ENCODE data around the gene CTIF. TPM values are rescaled to one million over a fixed set of nuclear protein-coding genes. Genes with fewer than 3 reads are reported as not detected.

CTIF gene
- total RNA-seq, 1 donor from 2014 or later: 84.3 TPM

DNA sequence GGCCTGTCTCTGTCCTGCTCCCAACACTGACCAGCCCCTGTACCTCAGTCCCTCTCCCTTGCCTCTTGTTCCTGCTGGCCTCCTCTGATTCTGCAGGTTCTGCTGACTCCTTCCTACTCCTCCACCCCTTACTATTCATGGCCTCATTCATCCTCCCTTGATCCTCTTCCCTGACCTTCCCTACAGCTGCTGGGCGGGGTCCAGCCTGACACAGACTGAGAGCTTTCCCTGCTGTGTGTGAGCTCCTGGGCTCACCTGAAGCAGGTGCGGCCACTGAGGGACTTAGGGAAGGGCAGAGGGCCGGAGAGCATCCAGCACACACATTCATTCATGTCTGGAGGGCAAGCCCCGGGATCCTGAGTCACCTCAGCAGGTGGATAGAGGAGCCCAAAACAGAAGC lies 185.6 kb downstream of the CTIF start:
- intact Hi-C loops (cut with DNase I): no loop called here
- no peak for DNase-seq (ENCODE audit: low spot score)

DNA sequence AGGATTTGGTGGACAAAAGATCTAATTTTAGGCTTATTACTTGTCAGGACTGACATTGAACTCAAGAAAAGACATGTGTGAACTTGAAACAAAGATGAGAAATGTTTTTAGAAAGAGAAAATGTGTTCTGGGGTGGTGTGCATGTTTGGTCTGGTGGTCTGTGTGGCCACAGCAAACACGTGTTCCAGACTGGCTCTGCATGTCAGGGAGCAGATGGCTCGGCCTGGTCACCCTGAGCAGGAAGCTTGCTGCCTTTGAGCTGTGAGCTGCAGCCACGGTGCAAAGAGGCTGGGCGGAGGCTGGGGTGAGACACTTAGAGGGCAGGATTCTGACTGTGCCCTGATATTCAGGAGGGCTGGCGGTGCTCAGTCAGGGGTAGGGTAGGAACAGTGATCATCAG lies 186.1 kb downstream of the CTIF start:
- DNase-seq (ENCODE audit: low spot score): no peak
- intact Hi-C loops (cut with DNase I): no loop called here

DNA sequence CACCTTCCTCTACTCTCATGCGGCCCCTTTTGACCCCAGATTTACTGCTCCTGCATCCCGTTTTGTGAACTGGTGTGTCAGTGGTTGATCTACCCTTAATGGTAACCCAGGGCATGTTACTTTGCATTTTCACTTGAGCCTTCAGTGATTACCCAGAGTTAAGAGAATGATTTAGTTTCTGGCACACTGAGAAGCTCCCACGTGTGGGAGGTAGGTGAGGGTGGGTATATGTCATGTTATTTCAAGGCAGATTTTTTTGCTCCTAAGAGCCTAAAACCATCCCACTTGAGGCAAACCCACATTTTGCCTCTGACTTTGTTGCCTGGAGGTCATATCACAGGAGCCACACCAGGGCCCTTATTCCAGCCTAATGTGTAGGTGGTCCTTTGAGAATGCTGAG lies 186.7 kb downstream of the CTIF start:
- no peak for DNase-seq (ENCODE audit: low spot score)
- intact Hi-C loops (cut with DNase I): no loop called here

DNA sequence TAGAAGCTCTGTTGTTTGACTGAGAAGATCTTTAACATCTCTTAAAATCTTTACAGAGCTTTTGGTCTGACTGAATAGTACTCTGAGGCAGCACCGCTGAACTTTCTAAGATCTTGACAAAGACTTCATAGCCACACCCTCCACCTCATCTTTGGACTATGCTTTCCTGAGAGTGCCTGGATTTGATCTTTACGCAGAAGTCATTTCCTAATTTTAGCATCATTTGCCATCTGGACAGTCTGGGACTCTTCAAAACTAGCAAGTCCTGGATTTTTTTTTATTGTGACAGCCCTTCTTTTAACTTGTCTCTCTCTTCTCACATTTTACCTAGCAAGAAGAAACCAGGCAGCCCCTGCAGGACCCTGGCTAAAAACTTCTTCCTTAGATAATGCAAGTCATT lies 188.8 kb downstream of the CTIF start:
- no peak for DNase-seq (ENCODE audit: low spot score)
- intact Hi-C loops (cut with DNase I): no loop called here

DNA sequence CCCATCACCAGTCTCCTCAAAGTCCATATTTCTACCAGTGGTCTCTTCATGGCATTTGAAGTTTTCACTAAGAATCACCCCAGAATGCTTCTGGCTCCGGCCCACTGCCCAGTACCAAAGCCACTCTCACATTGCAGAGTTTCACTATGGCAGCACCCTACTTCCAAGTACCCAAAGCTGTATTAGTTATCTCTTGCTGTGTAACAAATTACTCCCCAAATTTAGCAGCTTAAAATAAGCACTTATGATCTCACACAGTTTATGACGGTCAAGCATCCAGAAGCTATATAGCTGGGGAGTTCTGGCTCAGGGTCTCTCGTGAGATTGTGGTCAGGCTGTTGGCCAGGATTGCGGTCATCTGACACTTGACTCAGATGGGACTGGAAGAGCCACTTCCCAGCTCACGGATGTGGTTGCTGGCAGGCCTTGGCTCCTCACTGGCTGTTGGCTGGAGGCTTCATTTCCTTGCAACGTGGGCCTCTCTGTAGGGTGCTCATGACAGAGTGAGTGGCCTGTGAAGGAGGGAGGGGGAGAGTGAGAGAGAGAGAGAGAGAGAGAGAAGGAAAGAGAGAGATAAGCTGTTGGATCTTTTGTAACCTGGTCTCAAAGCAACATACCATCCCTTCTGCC lies 189.5 kb downstream of the CTIF start:
- DNase-seq (ENCODE audit: low spot score): no peak
- intact Hi-C loops (cut with DNase I): no loop called here

DNA sequence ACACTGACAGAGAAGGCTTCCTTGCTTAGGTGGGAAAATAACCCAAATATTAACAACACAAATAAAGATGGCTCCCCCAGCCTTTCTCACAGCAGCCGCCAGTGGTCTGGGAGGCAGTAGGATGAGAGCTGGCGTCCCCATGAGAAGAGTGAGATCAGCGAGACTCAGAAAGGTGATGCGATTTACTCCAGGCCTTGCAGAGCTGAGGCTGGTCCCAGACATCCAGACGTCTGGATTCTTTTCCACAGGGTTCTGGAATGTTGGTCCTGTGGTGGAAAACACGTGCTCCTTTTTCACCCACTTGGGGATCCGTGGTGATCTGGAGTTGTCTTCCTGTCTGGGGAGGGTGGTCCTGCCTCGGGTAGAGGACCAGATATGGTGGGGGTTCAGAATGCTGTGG lies 190.6 kb downstream of the CTIF start:
- intact Hi-C loops (cut with DNase I): no loop called here
- DNase-seq (ENCODE audit: low spot score): no peak

DNA sequence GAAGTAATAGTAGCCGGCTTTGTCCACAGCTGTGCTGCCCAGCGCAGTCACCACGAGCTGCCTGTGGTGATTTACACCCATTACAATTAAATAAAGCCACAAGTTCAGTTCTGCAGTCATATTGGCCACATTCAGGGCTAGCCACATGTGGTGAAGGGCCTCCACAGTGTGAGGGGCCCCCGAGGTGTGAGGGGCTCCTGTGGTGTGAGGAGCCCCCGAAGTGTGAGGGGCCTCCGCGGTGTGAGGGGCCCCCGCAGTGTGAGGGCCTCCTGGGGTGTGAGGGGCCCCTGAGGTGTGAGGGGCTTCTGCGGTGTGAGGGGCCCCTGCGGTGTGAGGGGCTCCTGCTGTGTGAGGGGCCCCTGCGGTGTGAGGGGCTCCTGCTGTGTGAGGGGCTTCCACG lies 191.2 kb downstream of the CTIF start:
- DNase-seq (ENCODE audit: low spot score): no peak
- intact Hi-C loops (cut with DNase I): no loop called here

DNA sequence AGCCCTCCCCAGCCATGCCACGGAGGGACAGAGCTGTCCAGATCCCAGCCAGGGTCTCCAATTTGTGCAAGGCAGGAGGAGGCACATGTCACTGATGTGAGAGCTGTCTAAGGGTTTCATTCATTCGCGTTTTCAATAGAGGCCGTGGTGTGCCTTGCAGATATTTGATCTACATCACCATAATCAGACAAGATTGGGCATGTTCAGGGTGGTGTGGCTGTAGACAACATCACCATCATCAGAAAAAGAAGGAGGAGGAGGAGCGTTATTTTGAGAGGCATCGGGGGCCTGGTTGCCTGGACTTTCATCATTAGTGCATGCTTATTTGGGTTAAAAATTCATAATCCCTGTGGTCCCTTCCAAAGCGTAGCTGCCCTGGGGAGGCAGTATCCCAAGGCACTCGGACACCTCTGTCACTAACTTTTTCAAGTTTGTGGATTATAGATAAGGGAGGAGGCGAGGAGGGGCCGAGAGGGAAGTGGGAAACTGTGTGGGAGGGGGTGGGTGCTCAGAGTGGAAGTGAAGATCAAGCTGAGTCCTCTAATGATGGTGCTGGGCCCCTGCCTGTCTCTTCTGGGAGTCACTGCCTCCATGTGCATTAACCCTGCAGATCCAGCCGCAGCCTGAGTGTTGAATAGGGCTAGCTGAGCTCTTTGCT lies 194.1 kb downstream of the CTIF start:
- intact Hi-C loops (cut with DNase I): no loop called here
- no peak for DNase-seq (ENCODE audit: low spot score)

DNA sequence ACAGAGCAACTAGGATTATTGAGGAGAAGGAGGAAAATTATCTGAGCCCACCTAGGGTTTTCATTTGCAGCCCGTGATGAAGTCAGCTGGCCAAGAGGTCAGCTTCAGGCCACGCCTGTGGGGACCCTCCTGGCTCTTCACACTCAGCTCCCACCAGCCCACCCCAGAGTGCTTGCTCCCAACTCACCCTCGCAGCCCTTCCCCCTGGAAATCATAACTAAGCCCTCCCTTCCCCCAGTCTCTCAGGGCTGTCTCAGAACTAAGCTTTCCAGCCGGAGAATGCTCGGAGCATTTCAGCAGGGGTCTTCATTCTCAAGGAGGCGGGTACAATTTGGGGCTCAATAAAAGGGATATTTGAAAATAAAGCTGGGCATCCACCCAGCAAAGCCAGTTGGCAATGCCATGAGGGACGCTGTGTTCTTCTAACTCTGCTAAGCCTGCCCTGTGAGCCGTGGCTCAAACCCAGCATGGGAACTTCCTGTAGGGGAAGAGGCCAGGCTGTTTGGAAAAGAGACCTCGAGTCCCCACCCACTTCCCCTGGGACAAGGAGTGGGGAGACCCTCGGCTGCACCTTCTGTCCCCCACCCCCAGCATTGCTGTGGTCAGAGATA lies 194.9 kb downstream of the CTIF start:
- no peak for DNase-seq (ENCODE audit: low spot score)
- intact Hi-C loops (cut with DNase I): no loop called here

DNA sequence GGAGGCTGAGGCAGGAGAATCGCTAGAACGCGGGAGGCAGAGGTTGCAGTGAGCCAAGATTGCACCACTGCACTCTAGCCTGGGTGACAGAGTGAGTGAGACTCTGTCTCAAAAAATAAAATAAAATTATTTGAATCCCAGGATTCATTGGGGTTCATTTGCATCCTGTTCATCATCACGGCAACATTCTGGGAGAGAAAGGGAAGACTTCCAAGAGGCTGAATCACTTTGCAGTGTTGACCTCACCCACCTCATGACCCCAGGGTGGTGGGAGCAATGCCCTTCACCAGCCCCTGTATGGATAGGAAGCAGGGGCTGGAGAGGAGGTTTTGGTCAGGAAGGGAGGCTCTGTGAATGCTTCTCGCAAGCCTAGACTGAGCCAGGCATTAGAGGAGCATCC lies 195.6 kb downstream of the CTIF start:
- intact Hi-C loops (cut with DNase I): no loop called here
- DNase-seq (ENCODE audit: low spot score): no peak

DNA sequence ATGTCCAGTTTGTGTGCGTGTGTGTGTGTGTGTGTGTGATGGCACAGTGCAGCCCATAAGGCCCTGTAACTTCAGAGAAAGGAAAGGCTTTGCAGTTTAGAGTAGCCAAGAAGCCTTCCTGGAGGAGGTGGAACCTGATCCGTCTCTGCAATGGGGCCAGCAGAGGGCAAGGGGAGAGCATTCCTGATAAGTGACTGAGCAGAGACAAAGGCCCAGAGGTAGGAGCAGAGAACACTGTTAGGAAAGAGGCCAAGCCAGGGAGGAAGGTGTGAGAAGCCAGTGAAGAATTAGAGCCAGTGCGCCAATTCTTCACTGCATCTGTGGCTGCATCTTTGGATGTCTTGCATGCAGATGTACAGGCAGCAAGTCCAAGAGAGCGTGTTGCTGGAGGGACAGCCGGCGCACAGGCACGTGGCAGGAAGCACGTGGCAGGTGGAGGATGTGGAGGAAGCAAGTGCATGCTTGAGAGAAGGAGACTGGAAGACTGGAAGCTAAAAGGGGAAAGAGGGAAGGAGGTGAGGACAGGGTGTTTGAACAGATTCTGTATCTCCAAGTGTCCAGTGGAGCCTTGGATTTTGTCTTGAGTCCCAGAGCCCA lies 196.3 kb downstream of the CTIF start:
- intact Hi-C loops (cut with DNase I): no loop called here
- no peak for DNase-seq (ENCODE audit: low spot score)

DNA sequence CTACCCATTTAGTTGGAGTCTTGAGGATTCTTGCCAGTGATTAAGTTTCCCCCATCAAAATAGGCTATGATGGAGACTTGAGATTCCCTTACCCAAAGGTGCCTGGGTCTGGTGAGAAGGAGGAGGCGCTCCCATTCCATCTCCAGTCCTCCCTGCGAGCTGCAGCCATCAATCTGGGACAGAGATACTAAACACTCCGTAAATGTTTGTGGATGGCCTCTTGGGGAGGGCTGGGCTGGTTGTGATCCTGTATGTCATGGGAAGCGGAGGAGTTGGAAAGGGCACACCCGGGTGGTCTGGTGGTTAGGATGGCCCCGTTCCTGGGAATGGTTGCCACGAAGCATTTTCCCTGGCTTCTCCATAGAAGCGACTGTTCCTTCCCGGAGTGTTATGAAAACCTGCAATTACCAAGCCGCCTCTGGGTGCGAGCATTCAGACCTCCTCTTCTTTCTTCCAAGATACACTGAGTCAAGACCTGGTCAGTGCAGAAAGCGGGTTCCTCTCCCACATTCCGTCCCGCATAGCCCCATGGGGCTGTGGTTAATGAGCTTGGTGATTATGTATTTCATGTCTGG lies 196.9 kb downstream of the CTIF start:
- DNase-seq (ENCODE audit: low spot score): no peak
- intact Hi-C loops (cut with DNase I): no loop called here

DNA sequence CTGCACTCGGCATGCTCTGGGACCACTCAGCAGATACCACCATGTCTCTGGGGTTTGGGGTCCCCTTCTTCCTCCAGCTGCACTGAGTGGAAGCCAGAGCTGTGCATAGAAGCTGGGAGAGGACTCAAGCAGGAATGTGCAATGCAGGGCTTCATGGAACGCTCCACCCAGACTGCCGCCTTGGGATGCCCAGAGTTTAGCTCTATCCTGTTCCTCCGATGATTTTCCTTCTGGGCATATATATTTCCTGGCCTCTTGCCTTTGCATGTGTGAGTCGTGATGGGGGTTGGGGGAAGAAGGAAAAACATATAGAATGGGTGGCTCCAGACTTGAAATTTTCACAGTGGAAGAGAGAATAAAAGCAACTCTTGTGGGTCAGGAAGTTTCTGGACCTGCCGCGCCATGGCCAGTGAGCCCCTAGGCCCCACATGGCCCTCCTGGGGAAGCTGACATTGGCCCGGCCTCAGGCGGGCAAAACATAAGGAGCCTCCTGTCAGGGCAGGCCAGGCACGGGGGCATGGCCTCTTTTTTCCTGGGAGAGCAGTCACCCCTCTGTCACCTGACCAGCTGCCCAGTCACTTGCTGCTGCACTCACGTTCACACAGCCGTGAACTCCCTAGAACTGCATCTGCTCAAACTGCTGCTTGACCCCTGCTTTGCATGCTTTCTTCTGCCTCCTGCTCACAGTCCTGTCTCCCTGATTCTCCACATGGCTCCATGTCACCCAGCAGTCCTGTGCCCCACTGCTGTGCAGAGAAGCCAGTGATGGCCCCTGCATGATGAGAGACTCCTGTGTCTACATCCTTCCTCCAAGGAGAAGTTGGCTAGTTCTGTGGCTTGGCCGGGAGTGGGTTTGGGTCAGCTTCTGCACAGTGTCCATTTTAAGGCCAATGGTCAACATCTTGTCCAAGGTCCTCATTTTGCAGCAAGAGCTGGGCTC lies 197.8 kb downstream of the CTIF start:
- DNase-seq (ENCODE audit: low spot score): no peak
- intact Hi-C loops (cut with DNase I): no loop called here

DNA sequence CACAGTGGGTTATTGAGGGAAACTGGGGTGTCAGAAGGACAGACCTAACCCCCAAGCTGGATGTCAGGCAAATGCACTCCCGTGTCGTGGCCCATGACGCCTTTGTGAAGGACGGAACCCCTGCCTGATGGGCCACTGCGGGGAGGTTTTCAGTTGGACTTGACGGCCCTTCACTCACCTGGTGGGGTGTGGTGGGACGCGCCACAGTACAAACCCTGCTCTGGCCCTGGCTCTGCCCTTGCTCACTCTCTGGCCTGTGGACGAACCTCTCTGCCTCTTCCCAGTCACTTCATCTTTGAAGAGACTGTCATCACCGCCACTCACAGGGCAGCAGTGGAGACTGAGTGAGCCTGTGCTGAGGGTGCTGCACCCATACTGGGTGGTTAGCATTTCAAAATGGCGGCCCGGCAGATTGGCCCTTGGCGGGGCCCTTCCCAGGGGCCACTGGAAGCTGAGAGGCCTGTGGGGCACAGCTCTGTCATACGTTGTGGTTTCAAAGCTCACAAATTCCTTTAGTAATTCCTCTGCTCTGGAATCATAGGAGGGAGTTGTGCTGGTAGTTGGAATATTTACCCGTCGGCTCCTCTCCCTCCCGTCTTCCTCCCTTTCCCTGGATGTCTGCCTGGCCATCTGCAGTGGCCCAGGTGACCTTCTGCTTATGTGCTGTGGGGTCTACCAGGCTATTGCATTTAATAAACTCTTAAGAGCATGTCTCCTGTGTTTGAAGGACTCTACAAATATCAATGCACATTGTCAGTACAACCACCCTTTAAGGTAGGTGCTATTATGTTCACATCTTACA lies 200.6 kb downstream of the CTIF start:
- intact Hi-C loops (cut with DNase I): no loop called here

DNA sequence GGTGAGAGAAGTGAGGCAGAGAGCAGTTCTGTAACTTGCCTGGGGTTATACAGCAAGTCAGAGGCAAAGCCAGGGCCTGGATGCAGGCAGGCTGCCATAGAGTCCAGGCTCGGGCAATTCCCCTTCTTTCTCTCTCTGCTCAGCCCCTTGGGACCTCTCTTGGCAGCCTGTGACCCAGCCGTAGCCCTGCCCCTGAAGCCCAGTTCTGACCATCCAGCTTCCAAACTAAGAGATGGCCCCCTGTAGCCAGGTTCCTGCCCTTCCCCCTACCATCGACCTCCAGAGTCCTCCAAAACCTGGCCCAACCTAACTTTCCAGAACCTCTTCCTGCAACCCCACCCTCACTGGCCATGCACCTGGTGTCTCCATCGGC lies 201.2 kb downstream of the CTIF start:
- no peak for DNase-seq (ENCODE audit: low spot score)
- intact Hi-C loops (cut with DNase I): no loop called here

More for the DNA sequence above, 200.6 kb downstream of the CTIF start:
- DNase-seq (ENCODE audit: low spot score): no peak

DNA sequence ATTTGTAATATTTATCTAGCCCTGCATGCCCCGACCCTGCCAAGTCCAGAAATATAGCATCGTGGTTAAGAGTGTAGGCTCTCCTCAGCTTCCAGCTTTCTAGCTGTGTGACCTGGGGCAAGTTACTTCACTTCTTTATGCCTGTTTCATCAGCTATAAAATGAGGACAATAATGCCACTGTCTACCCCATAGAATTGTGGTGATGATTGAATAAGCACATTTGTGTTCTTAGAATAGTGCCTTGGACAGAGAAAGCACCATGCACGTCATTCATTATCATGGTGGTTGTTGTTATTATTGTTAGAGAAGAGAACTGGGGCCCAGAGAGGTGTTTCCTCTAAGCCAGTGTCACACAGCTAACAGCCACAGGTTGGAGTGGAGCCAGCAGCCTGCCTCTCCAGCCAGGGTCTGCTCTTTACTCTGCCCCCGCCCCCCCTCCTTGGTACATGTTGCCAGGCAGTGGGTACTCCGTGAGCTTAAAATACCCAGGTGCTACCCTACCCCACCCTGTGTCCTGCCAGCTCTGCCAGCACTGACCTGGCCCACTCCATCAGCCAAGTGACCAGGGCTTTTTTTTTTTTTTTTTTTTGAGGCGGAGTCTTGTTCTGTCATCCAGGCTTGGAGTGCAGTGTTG lies 202.1 kb downstream of the CTIF start:
- DNase-seq (ENCODE audit: low spot score): no peak
- intact Hi-C loops (cut with DNase I): no loop called here

DNA sequence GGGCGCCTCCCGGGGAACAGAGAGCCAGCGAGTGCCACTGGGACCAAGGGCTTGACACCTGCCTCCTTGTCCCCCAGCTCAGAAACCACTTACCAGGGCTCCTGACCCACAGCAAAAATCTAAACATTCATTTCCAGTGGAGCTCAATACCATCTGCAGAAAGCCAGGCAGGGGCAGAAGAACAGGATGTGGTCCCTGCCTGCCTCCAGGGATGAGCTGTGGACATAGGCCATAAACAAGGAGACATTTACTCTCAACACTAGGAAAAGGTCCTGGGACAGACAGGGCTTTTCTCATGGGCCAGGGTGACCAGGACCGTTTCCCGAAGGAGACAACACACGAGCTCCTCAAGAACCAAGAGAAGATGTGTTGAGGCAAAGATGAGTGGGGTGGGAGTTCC lies 203.0 kb downstream of the CTIF start:
- no peak for DNase-seq (ENCODE audit: low spot score)
- intact Hi-C loops (cut with DNase I): no loop called here

DNA sequence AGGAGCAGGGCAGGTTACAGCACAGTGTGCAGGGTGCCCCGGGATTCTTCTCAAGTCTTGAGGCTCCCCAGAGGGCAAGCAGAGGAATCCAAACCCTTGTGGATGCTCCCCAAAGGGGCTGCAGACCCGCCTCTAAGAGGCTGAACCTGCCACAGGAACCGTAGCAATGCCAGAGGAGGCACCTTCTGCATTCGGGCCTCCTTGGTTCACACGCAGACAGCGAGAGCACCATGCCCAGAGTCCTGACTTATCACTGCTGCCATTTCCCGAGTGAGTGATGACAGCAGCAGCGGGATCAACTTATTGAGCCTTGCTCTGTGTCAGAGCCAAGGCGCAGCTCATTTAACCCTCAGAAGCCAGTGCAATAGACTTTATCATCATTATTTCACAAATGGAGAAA lies 203.5 kb downstream of the CTIF start:
- DNase-seq (ENCODE audit: low spot score): no peak
- intact Hi-C loops (cut with DNase I): no loop called here

Data from cardiac septum (tissue), 1 donor.